AG09319 (cell line): Measurements from ENCODE around the gene CYB5D1.
A peak's percentile ranks its signal among the peaks of the same experiment; 100 is the strongest.

ENCODE experiments used
- DNase-seq: peaks from one replicate; pipeline ENCODE4 v3.0.0-alpha.2; 2010; ENCODE audit warnings: low read depth; ENCODE audit errors: extremely low read depth
- TF ChIP-seq, protein P1 (sequence below): IDR thresholded peaks from 2 replicates; pipeline ENCODE4 v1.5.1; 2011; ENCODE audit warnings: low read depth, mild to moderate bottlenecking, inconsistent platforms, low read length, moderate library complexity

CYB5D1 gene

DNA sequence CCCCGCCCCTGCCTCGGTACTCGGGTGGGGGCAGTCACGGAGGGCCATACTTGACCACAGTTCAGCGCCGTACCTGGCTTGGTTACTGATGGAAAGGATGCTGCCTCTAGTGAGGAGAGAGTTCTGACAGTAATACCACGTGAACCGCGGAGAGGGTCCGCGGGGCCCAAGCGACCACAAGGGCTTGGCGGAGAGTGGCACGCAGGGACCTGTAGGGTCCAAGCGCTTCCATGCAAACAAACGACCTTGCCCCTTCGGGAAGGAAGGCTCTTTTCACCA is 14.6 kb upstream of the CYB5D1 start:
- TF ChIP-seq, protein P1, sequence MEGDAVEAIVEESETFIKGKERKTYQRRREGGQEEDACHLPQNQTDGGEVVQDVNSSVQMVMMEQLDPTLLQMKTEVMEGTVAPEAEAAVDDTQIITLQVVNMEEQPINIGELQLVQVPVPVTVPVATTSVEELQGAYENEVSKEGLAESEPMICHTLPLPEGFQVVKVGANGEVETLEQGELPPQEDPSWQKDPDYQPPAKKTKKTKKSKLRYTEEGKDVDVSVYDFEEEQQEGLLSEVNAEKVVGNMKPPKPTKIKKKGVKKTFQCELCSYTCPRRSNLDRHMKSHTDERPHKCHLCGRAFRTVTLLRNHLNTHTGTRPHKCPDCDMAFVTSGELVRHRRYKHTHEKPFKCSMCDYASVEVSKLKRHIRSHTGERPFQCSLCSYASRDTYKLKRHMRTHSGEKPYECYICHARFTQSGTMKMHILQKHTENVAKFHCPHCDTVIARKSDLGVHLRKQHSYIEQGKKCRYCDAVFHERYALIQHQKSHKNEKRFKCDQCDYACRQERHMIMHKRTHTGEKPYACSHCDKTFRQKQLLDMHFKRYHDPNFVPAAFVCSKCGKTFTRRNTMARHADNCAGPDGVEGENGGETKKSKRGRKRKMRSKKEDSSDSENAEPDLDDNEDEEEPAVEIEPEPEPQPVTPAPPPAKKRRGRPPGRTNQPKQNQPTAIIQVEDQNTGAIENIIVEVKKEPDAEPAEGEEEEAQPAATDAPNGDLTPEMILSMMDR = no peak
- no peak for DNase-seq

DNA sequence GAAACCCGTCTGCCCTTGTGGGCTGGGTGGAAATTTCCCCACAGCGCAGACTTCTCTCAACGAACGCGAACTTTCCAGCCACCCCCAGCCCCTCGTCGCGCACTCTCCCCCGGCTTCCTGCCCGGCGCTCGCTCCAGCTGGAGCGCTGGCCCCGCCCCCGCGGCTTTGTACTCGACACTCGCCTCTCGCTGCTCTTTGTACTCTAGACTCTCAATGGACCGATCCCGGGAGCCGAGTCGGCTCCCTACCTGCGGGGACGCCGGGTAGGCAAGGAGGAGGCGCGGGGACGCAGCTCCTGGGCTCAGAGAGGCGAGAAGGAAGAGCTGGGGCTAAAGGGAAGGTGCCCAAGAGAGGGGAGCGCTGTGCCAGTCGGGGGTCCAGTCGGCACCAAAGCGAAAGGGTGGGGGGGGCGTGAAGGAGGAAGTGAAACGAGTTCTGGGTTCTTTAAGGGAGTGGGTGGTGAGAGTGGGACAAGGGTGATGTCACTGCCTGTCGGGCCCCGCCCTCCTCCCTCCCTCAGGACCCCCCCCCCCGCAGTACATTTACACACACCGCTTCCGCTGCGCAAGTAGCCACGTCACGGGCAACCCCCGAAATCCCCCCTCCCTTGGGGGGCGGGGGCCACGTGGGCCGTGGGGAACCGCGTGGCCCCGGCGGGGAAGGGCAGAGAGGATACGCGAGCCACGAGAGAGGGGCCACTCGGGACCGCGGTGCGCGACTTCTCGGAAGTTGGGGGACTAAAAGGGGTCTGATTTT is 14.1 kb upstream of the CYB5D1 start:
- no peak for DNase-seq
- TF ChIP-seq, protein P1 = no peak

DNA sequence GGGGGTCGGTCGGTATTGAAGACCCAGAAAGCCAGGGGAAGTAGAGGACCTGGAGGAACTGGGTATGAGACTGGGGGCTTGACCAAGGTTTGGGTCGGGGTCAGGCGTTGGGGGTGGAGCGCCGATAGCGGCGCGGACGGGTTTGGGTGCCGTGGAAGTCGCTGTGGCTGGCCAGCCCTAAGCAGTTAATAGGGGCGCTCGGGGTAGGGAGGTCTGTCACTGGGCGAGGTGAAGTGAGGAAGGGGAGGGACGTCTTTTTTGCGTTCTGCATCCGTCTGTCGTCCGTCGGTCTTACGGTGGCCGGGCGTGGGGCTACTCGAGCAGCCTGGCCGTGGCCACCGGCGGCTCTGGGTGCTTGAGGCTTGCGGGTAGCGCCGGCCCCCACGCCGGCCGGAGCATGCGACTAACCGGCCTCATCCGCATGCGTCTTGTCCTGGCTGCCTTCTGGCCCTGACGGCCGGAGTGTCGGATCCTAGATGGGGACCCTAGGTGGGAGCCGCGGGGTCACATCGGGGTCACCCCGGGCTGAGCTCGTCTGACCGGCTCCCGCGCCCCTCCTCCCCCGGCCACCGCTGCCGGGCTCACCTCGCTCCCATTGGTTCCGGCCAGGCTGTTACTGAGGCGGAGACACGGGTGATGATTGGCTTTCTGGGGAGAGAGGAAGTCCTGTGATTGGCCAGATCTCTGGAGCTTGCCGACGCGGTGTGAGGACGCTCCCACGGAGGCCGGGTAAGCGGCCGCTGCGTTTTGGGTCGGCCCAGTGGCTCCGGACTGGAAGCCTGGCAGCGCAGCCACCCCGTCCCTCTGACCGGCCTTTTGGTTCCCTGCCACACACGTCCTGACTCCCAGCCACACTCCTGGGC is 13.3 kb upstream of the CYB5D1 start:
- DNase-seq = peak; percentile 83
- TF ChIP-seq, protein P1 = no peak

DNA sequence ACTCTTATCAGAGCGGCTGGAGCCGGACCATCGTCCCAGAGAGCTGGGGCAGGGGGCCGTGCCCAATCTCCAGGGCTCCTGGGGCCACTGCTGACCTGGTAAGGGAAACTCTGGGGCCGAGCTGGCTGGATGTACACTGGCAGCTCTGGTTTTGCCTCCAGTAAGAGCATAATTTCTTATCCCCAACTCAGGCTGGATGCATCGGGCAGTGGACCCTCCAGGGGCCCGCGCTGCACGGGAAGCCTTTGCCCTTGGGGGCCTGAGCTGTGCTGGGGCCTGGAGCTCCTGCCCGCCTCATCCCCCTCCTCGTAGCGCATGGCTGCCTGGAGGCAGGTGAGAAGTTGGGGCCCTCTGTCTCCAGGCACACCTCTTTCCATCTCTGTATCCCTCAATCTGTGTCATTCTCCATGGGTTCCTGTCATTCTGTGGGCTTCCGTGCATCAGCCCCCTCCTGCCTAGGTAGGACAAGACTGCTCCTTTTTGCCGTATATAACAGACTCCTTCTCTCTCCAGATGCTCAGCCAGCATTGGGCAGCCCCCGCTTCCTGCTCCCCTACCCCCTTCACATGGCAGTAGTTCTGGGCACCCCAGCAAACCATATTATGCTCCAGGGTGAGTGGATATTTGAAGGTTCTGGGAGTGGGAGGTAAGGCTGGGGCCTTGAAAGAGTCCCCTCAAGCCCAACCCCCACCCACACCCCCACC is 12.3 kb upstream of the CYB5D1 start:
- DNase-seq = no peak
- TF ChIP-seq, protein P1 = no peak

DNA sequence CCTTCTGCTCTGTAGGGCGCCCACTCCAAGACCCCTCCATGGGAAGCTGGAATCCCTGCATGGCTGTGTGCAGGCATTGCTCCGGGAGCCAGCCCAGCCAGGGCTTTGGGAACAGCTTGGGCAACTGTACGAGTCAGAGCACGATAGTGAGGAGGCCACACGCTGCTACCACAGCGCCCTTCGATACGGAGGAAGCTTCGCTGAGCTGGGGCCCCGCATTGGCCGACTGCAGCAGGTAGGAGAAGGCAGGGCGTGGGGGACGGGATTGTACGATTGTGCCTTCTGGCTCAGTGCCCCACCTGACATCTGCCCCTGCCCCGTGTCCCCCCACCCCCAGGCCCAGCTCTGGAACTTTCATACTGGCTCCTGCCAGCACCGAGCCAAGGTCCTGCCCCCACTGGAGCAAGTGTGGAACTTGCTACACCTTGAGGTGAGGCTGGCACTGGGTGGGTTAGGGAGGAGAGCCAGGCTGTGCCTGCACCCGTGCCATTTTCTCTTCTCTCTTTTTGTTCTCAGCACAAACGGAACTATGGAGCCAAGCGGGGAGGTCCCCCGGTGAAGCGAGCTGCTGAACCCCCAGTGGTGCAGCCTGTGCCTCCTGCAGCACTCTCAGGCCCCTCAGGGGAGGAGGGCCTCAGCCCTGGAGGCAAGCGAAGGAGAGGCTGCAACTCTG is 11.6 kb upstream of the CYB5D1 start:
- TF ChIP-seq, protein P1 = no peak

DNA sequence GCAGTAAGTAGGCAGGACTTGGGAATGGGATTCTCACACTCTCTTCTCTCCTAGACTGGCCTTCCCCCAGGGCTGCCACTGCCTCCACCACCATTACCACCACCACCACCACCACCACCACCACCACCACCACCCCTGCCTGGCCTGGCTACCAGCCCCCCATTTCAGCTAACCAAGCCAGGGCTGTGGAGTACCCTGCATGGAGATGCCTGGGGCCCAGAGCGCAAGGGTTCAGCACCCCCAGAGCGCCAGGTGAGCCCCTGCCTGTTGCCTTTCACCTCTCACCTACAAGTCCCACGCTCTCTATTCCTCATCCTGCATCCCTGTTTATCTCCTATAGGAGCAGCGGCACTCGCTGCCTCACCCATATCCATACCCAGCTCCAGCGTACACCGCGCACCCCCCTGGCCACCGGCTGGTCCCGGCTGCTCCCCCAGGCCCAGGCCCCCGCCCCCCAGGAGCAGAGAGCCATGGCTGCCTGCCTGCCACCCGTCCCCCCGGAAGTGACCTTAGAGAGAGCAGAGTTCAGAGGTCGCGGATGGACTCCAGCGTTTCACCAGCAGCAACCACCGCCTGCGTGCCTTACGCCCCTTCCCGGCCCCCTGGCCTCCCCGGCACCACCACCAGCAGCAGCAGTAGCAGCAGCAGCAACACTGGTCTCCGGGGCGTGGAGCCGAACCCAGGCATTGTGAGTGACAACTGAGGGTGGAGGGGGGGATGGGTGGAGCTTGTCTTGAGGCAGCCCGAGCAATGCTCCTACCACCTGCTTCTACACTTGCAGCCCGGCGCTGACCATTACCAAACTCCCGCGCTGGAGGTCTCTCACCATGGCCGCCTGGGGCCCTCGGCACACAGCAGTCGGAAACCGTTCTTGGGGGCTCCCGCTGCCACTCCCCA is 10.8 kb upstream of the CYB5D1 start:
- DNase-seq = no peak
- TF ChIP-seq, protein P1 = no peak

More for the DNA sequence above, 11.6 kb upstream of the CYB5D1 start:
- DNase-seq = no peak
